DMS53 treated with DMSO at 0.1 percent for 48 hours (cell line): ENCODE data around the gene ZNF800.

Experiments
- DNase-seq: peaks from one replicate; lab custom pipeline; 2025; ENCODE audit not compliant: unreplicated experiment; lab: John Stamatoyannopoulos, UW

The ZNF800 gene

GRCh38 chr7:127390817-127391590 lies 1.5 kb downstream of the ZNF800 start:
- DNase-seq = no peak

GRCh38 chr7:127390186-127390816 lies 2.2 kb downstream of the ZNF800 start:
- no peak for DNase-seq

GRCh38 chr7:127389321-127389720 lies 3.2 kb downstream of the ZNF800 start:
- DNase-seq = no peak

GRCh38 chr7:127387974-127388373 lies 4.5 kb downstream of the ZNF800 start:
- DNase-seq = no peak

GRCh38 chr7:127383123-127383835 lies 9.2 kb downstream of the ZNF800 start:
- DNase-seq = peak; percentile 63

GRCh38 chr7:127382301-127383085 lies 10.0 kb downstream of the ZNF800 start:
- DNase-seq = no peak

GRCh38 chr7:127380479-127380878 lies 12.0 kb downstream of the ZNF800 start:
- DNase-seq = peak; percentile 27

GRCh38 chr7:127379642-127380041 lies 12.9 kb downstream of the ZNF800 start:
- no peak for DNase-seq

GRCh38 chr7:127378537-127378936 lies 14.0 kb downstream of the ZNF800 start:
- no peak for DNase-seq

GRCh38 chr7:127377425-127377824 lies 15.1 kb downstream of the ZNF800 start:
- no peak for DNase-seq

- DNase-seq = no peak
These were observed 16.9 kb downstream of the ZNF800 start for GRCh38 chr7:127375631-127376030.

- DNase-seq = no peak
These were observed 24.8 kb downstream of the ZNF800 start for GRCh38 chr7:127367679-127368078.

- DNase-seq = no peak
These were observed 25.8 kb downstream of the ZNF800 start for GRCh38 chr7:127366680-127367079.

- no peak for DNase-seq
These were observed 26.6 kb downstream of the ZNF800 start for GRCh38 chr7:127365957-127366315.

GRCh38 chr7:127365164-127365956 lies 27.1 kb downstream of the ZNF800 start:
- DNase-seq = no peak

GRCh38 chr7:127362364-127363027 lies 30.0 kb downstream of the ZNF800 start:
- DNase-seq = no peak

GRCh38 chr7:127361736-127362135 lies 30.8 kb downstream of the ZNF800 start:
- DNase-seq = no peak

GRCh38 chr7:127359011-127359410 lies 33.5 kb downstream of the ZNF800 start:
- no peak for DNase-seq

- no peak for DNase-seq
These were observed 38.6 kb downstream of the ZNF800 start for GRCh38 chr7:127353897-127354296.

GRCh38 chr7:127350586-127350985 lies 41.9 kb downstream of the ZNF800 start:
- DNase-seq = no peak
